Adrenal gland (tissue), 19 donors: ENCODE results near the gene ZNF500. TPM values are rescaled to one million over a fixed set of nuclear protein-coding genes. Genes with fewer than 3 reads are reported as not detected.
A peak's percentile ranks its signal among the peaks of the same experiment; 100 is the strongest.

Source experiments
- DNase-seq, 7 donors: peaks; one replicate each; pipeline ENCODE4 v3.0.0-alpha.2; 2019 to 2020
- H3K27ac ChIP-seq, 5 donors: fragments of 200-600 bp; sonication (generic) in 4 of 5; 1 replicate in 3 of 5; 2 replicates in 2 of 5; pipeline versions ENCODE4 v1.5.1 to v1.8.0; 2016 to 2020; ENCODE audit warnings: mild to moderate bottlenecking in 1 of 5
- H3K27me3 ChIP-seq: fragments of 200-600 bp; 2 replicates; pipeline ENCODE4 v1.8.0; 2021
- H3K36me3 ChIP-seq, 2 donors: fragments of 200-600 bp; replicated peaks in 1 of 2; 1 replicate in 1 of 2; 2 replicates in 1 of 2; pipeline versions ENCODE4 v1.5.1 to v1.8.0; 2018 to 2022
- H3K4me1 ChIP-seq, 2 donors: fragments of 200-600 bp; replicated peaks in 1 of 2; 1 replicate in 1 of 2; 2 replicates in 1 of 2; pipeline versions ENCODE4 v1.5.1 to v1.8.0; 2018 to 2021
- H3K4me3 ChIP-seq, 4 donors: fragments of 200-600 bp; sonication (generic) in 3 of 4; one replicate each; pipeline ENCODE4 v1.5.1; 2016 to 2018
- H3K9me3 ChIP-seq, 3 donors: fragments of 200-600 bp; sonication (generic) in 1 of 3; replicated peaks in 1 of 3; 1 replicate in 2 of 3; 2 replicates in 1 of 3; pipeline versions ENCODE4 v1.5.1 to v1.8.0; 2016 to 2021
- CTCF ChIP-seq, 6 experiments: fragments of 450-650 bp in 4 of 6; fragments of 200-600 bp in 2 of 6; sonication (generic) in 1 of 6; IDR thresholded peaks; 1 replicate in 5 of 6; 2 replicates in 1 of 6; pipeline versions ENCODE4 v1.5.1 to v1.8.0; 2016 to 2021; ENCODE audit warnings: antibody characterized with exemption in 6 of 6, mild to moderate bottlenecking in 2 of 6, moderate library complexity in 1 of 6
- POLR2A ChIP-seq, 2 donors: fragments of 450-650 bp; IDR thresholded peaks; one replicate each; pipeline ENCODE4 v1.6.1; 2017; ENCODE audit warnings: antibody characterized with exemption in 2 of 2, mild to moderate bottlenecking in 2 of 2, moderate library complexity in 1 of 2
- WGBS, 4 donors: extraction: QIAGEN DNeasy Blood & Tissue Kit in 2 of 4; methylation state at CpG; one replicate each; pipeline versions ENCODE4 v1.1.5 to v1.1.7; 2013 to 2017; 5-methylcytosine and 5-hydroxymethylcytosine counted together
- intact Hi-C, 2 donors: fragments of 100-400 bp; cut with DNase I; formaldehyde crosslinking; loops; one replicate each; pipeline versions ENCODE4 v1.14.1 to v1.15.0; 2022 to 2023
- long read RNA-seq, 10 donors: library from polyadenylated mRNA in 3 of 10; unstranded in 2 of 10; stranded (forward) in 1 of 10; transcript quantifications; one replicate each; pipeline ENCODE4 v2.0.0 and lab custom pipeline, GENCODE V29; 2021 to 2026
- polyA plus RNA-seq, 3 donors: library from polyadenylated mRNA; stranded (reverse); fragments of 200-250 nt in 2 of 3; fragments of 350-450 nt in 1 of 3; fragmentation: Illumina TruSeq in 1 of 3; extraction: RNeasy Lipid Tissue Mini Kit (QIAGEN cat#74804) in 1 of 3; gene quantifications; one replicate each; pipeline ENCODE4 v1.2.3, GENCODE V29; 2013 to 2014
- total RNA-seq, 9 donors: library from RNA; depleted of rRNA in 4 of 9; stranded (reverse); fragments of >200 nt in 4 of 9; fragments of 120-200 nt in 1 of 9; fragmentation: NEBNext Ultra II Directional in 1 of 9; extraction: Animal tissue kit (Norgen Biotek cat#: 25700) in 1 of 9; gene quantifications; one replicate each; pipeline versions ENCODE4 v1.1.0 to v1.2.4, GENCODE V29; 2013 to 2023
- donor health status: healthy with polysubstance abuse.
- donor health status: Bipolar disorder and iron deficiency.
- donor health status: DM: yes; HTN: yes; CAD: no.
- donor health status: DM: no; HTN: no; CAD: no.
- donor health status: DM: no; HTN: no; CAD: no.
- donor health status: DM: yes; HTN: yes; CAD: no.

The ZNF500 gene
- total RNA-seq (10 to 100 TPM in 5 of 9 donors, 1 to 10 TPM in 4; 6.7 to 23.7 (median 13.0) TPM), polyA plus RNA-seq (10 to 100 TPM in 1 of 3 donors, 1 to 10 TPM in 2; 3.9 to 18.5 (median 4.6) TPM)
- long read RNA-seq, donor 1, partial matches to known transcripts, result 0 of 3 reads
- long read RNA-seq, donor 1, other reads (novel, unspliced or antisense), result 0 of 3 reads
- long read RNA-seq, donor 2, partial matches to known transcripts, result 0 of 3 reads
- long read RNA-seq, donor 2, other reads (novel, unspliced or antisense), result 0 of 3 reads
- long read RNA-seq, donor 3, result 0 reads
- long read RNA-seq, donor 4, full-length matches to known transcripts, result 2 of 2 reads
- long read RNA-seq, donor 4, partial matches to known transcripts, result 0 of 2 reads
- long read RNA-seq, donor 4, other reads (novel, unspliced or antisense), result 0 of 2 reads
- long read RNA-seq, donor 5, full-length matches to known transcripts, result 17 of 22 reads
- long read RNA-seq, donor 5, partial matches to known transcripts, result 1 of 22 reads
- long read RNA-seq, donor 5, other reads (novel, unspliced or antisense), result 4 of 22 reads
- long read RNA-seq, donor 6, full-length matches to known transcripts, result 3 of 5 reads
- long read RNA-seq, donor 6, partial matches to known transcripts, result 1 of 5 reads
- long read RNA-seq, donor 6, other reads (novel, unspliced or antisense), result 1 of 5 reads
- long read RNA-seq, donor 7, partial matches to known transcripts, result 0 of 3 reads
- long read RNA-seq, donor 7, other reads (novel, unspliced or antisense), result 0 of 3 reads
- long read RNA-seq, donor 8, full-length matches to known transcripts, result 4 of 4 reads
- long read RNA-seq, donor 8, partial matches to known transcripts, result 0 of 4 reads
- long read RNA-seq, donor 8, other reads (novel, unspliced or antisense), result 0 of 4 reads
- long read RNA-seq, donor 9, transcript ZNF500-207 (1 exons, 2,397 nt), result major isoform, 6 of 6 reads
- long read RNA-seq, donor 9, partial matches to known transcripts, result 0 of 6 reads
- long read RNA-seq, donor 9, other reads (novel, unspliced or antisense), result 0 of 6 reads
- long read RNA-seq, donor 10, full-length matches to known transcripts, result 3 of 3 reads
- long read RNA-seq, donor 10, partial matches to known transcripts, result 0 of 3 reads
- long read RNA-seq, donor 10, other reads (novel, unspliced or antisense), result 0 of 3 reads

- Histone ChIP-seq H3K27ac (peak within 1 kb of the TSS; percentile 46 to 91 (median 83)), H3K27me3 (no peaks in the 10 kb centered on the region), H3K36me3 (peaks cover 0 to 33% of the 10 kb centered on the region in 2 donors), H3K9me3 (no peaks in the 10 kb centered on the region), H3K4me3 (peak within 1 kb of the TSS; percentile 38 to 98 (median 95)), H3K4me1 (peaks cover 21 to 31% of the 10 kb centered on the region in 2 donors)
- intact Hi-C loops, result no loop called here
- peak; percentile 97 to 100 (median 98) for DNase-seq
- peak; percentile 47 to 77 for TF ChIP-seq POLR2A (IDR thresholded peaks at IDR 0.05)
- no peak for TF ChIP-seq CTCF (IDR thresholded peaks at IDR 0.05)
- WGBS, 4 donors, result 2 to 14% (median 4%) methylated on average over 13 to 72 of the region's 72 CpGs
These were observed at the start of gene ZNF500 for GRCh38 chr16:4766875-4767628. TSS of gene ZNF500 (minus strand) at chr16:4767162. CDS start at chr16:4765978, 1,184 bp downstream.

- Histone ChIP-seq H3K9me3 (no peaks in the 10 kb centered on the region), H3K36me3 (peaks cover 0 to 96% of the 10 kb centered on the region in 2 donors), H3K27ac (peak overlapping the region in 1 of 5 donors; percentile 38), H3K4me1 (no peaks in the 10 kb centered on the region), H3K27me3 (no peaks in the 10 kb centered on the region), H3K4me3 (no peak overlapping the region)
- 44 to 80% (median 70%) methylated on average over 8 to 16 of the region's 16 CpGs for WGBS, 4 donors
- TF ChIP-seq POLR2A (IDR thresholded peaks at IDR 0.05) (no peak), CTCF (IDR thresholded peaks at IDR 0.05) (peak in 1 of 6 experiments; percentile 38)
- peak in 3 of 7 donors; percentile 47 to 69 (median 58) for DNase-seq
- intact Hi-C loops, result no loop called here
These were observed 47.7 kb upstream of the ZNF500 start for GRCh38 chr16:4814542-4815173.

DNA sequence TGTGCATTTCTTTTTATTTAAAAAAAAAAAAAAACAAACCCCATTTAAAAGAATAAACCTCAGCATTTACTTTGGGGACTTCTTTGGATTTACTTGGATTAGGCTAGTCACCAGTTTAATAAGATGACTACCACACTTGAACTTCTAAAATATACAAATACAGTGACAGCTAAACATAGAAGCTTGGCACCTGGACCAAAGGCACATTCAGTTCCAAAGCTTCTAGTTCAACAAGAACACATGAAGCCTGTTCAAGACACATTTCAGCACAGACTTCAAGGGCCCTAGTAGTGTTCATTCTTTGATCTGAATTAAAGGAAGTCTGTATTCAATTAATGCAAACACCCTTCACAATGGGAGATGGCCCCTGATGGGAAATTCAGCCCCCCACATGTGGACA lies 47.1 kb upstream of the ZNF500 start:
- no peaks in the 10 kb centered on the region for H3K27me3 ChIP-seq
- no peak overlapping the region for H3K4me3 ChIP-seq
- intact Hi-C loops, result no loop called here
- H3K9me3 ChIP-seq, result no peaks in the 10 kb centered on the region
- H3K4me1 ChIP-seq, result no peaks in the 10 kb centered on the region
- no peak for DNase-seq
- no peak for TF ChIP-seq POLR2A (IDR thresholded peaks at IDR 0.05)
- no peak for TF ChIP-seq CTCF (IDR thresholded peaks at IDR 0.05)
- H3K27ac ChIP-seq, result peak overlapping the region in 1 of 5 donors; percentile 38
- peaks cover 0 to 93% of the 10 kb centered on the region in 2 donors for H3K36me3 ChIP-seq
